Loucy (cell line): Measurements from ENCODE around the gene LOXHD1.

Experiments used
- EZH2phosphoT487 ChIP-seq: fragments of 200-600 bp; IDR thresholded peaks from 2 replicates; pipeline ENCODE4 v1.6.1; 2018; ENCODE audit warnings: antibody characterized with exemption, mild to moderate bottlenecking, moderate library complexity, borderline replicate concordance
- TF ChIP-seq, protein P1 (sequence below): fragments of 200-600 bp; sonication (generic); conservative IDR thresholded peaks from 2 replicates; pipeline ENCODE4 v1.5.1; 2014; ENCODE audit warnings: mild to moderate bottlenecking, antibody characterized with exemption, low read length

- TF ChIP-seq, protein P1, sequence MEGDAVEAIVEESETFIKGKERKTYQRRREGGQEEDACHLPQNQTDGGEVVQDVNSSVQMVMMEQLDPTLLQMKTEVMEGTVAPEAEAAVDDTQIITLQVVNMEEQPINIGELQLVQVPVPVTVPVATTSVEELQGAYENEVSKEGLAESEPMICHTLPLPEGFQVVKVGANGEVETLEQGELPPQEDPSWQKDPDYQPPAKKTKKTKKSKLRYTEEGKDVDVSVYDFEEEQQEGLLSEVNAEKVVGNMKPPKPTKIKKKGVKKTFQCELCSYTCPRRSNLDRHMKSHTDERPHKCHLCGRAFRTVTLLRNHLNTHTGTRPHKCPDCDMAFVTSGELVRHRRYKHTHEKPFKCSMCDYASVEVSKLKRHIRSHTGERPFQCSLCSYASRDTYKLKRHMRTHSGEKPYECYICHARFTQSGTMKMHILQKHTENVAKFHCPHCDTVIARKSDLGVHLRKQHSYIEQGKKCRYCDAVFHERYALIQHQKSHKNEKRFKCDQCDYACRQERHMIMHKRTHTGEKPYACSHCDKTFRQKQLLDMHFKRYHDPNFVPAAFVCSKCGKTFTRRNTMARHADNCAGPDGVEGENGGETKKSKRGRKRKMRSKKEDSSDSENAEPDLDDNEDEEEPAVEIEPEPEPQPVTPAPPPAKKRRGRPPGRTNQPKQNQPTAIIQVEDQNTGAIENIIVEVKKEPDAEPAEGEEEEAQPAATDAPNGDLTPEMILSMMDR: no peak
- no peak for TF ChIP-seq EZH2phosphoT487
Measured at GRCh38 chr18:46456691-46457090, 200.3 kb downstream of the LOXHD1 start.
